B cell (primary cell): ENCODE results near the gene KIRREL3. TPM values are rescaled to one million over a fixed set of nuclear protein-coding genes. Genes with fewer than 3 reads are reported as not detected.

Experiments
- ATAC-seq: fragments of 200-7000 bp; cut with Tn5 transposase; one replicate; pipeline ENCODE4 v1.10.0; 2021; ENCODE audit warnings: low read depth, mild to moderate bottlenecking, moderate number of reproducible peaks, moderate library complexity
- CTCF ChIA-PET: fragments of 350-600 bp; sonication (Branson Sonifier 250); formaldehyde crosslinking; loops from one replicate; lab custom pipeline; 2021; ENCODE audit warnings: antibody characterized with exemption, inconsistent platforms; lab: Charles Lee
- POLR2A ChIA-PET: fragments of 350-600 bp; sonication (Branson Sonifier 250); formaldehyde crosslinking; loops from one replicate; lab custom pipeline; 2021; ENCODE audit warnings: antibody characterized with exemption; lab: Charles Lee
- DNase-seq: peaks from one replicate; pipeline ENCODE4 v3.0.0; 2013
- H2AFZ ChIP-seq: 2 replicates; pipeline ENCODE4 v1.6.1; 2012; ENCODE audit warnings: mild to moderate bottlenecking, low read depth, low read length; ENCODE audit not compliant: insufficient read depth, poor library complexity, severe bottlenecking
- H3K27ac ChIP-seq, 2 donors: 1 replicate in 1 of 2; 2 replicates in 1 of 2; pipeline ENCODE4 v1.5.1; 2012 to 2013; ENCODE audit warnings: low read length in 2 of 2, mild to moderate bottlenecking in 2 of 2, moderate library complexity in 1 of 2
- H3K27me3 ChIP-seq, 4 experiments: fragments of 200-600 bp in 1 of 4; sonication (generic) in 1 of 4; replicated peaks in 1 of 4; 1 replicate in 2 of 4; 2 replicates in 2 of 4; pipeline versions ENCODE4 v1.6.1 to v1.7.0; 2013 to 2016; ENCODE audit warnings: low read length in 3 of 4, mild to moderate bottlenecking in 2 of 4, mixed read lengths in 1 of 4, moderate library complexity in 1 of 4; ENCODE audit not compliant: insufficient read depth in 4 of 4, control insufficient read depth in 3 of 4; ENCODE audit errors: control extremely low read depth in 1 of 4
- H3K36me3 ChIP-seq, 2 experiments: replicated peaks in 1 of 2; 1 replicate in 1 of 2; 2 replicates in 1 of 2; pipeline versions ENCODE4 v1.6.1 to v1.7.1; 2013; ENCODE audit warnings: low read length in 1 of 2; ENCODE audit not compliant: insufficient read depth in 2 of 2, control insufficient read depth in 1 of 2; ENCODE audit errors: control extremely low read depth in 1 of 2, extremely low read depth in 1 of 2
- H3K4me1 ChIP-seq, 2 donors: fragments of 200-600 bp in 1 of 2; sonication (generic) in 1 of 2; 1 replicate in 1 of 2; 2 replicates in 1 of 2; pipeline versions ENCODE4 v1.5.1 to v1.6.1; 2013 to 2017; ENCODE audit warnings: low read length in 2 of 2; ENCODE audit not compliant: control insufficient read depth in 2 of 2, insufficient read depth in 2 of 2
- H3K4me2 ChIP-seq: replicated peaks from 2 replicates; pipeline ENCODE3; 2012; ENCODE audit warnings: mild to moderate bottlenecking, low read depth, low read length; ENCODE audit not compliant: poor library complexity, severe bottlenecking
- H3K4me3 ChIP-seq, 5 experiments: fragments of 200-600 bp in 1 of 5; sonication (generic) in 1 of 5; 1 replicate in 3 of 5; 2 replicates in 2 of 5; pipeline versions ENCODE4 v1.5.1 to v1.7.0; 2011 to 2016; ENCODE audit warnings: low read length in 4 of 5, mild to moderate bottlenecking in 4 of 5, low read depth in 2 of 5, control low read depth in 1 of 5, moderate library complexity in 1 of 5; ENCODE audit not compliant: insufficient read depth in 1 of 5; ENCODE audit errors: control extremely low read depth in 1 of 5, extremely low read depth in 1 of 5
- H3K79me2 ChIP-seq: fragments of 200-600 bp; sonication (generic); one replicate; pipeline ENCODE4 v1.6.0; 2016; ENCODE audit warnings: low read length; ENCODE audit not compliant: control insufficient read depth, insufficient read depth
- H3K9ac ChIP-seq: fragments of 200-600 bp; sonication (generic); 2 replicates; pipeline ENCODE4 v1.6.1; 2017; ENCODE audit warnings: mild to moderate bottlenecking, low read length, moderate library complexity
- H3K9me3 ChIP-seq, 3 donors: one replicate each; pipeline versions ENCODE4 v1.6.1 to v1.7.1; 2013; ENCODE audit warnings: low read length in 2 of 3; ENCODE audit not compliant: control insufficient read depth in 2 of 3, insufficient read depth in 1 of 3; ENCODE audit errors: control extremely low read depth in 1 of 3
- H4K20me1 ChIP-seq: 2 replicates; pipeline ENCODE4 v1.6.0; 2012; ENCODE audit warnings: mild to moderate bottlenecking, low read length; ENCODE audit not compliant: insufficient read depth, control insufficient read depth, poor library complexity, severe bottlenecking
- H3K27ac Mint-ChIP-seq: one replicate; pipeline ENCODE4 v1.8.0; 2021; ENCODE audit warnings: mixed read lengths
- H3K27me3 Mint-ChIP-seq: one replicate; pipeline ENCODE4 v1.8.0; 2021; ENCODE audit warnings: mixed read lengths
- H3K4me1 Mint-ChIP-seq: one replicate; pipeline ENCODE4 v1.8.0; 2021; ENCODE audit warnings: mixed read lengths
- H3K4me3 Mint-ChIP-seq: one replicate; pipeline ENCODE4 v1.8.0; 2021; ENCODE audit warnings: mixed read lengths
- H3K9me3 Mint-ChIP-seq: one replicate; pipeline ENCODE4 v1.8.0; 2022; ENCODE audit warnings: mixed read lengths; ENCODE audit not compliant: insufficient read depth
- CTCF ChIP-seq: fragments of 200-600 bp; IDR thresholded peaks from one replicate; pipeline ENCODE4 v1.8.0; 2022; ENCODE audit warnings: antibody characterized with exemption, mild to moderate bottlenecking
- EZH2 ChIP-seq: IDR thresholded peaks from 2 replicates; pipeline ENCODE4 v1.6.1; 2012; ENCODE audit warnings: borderline replicate concordance, low read depth, mild to moderate bottlenecking, moderate library complexity, low read length; ENCODE audit not compliant: insufficient read depth, poor library complexity, severe bottlenecking
- WGBS: methylation state at CpG from one replicate; pipeline ENCODE4 v1.1.5; 2013; ENCODE audit warnings: missing lambda C conversion rate; ENCODE audit not compliant: insufficient coverage; 5-methylcytosine and 5-hydroxymethylcytosine counted together
- intact Hi-C: fragments of 100-400 bp; cut with micrococcal nuclease; formaldehyde crosslinking; loops from one replicate; pipeline ENCODE4 v1.10.0; 2022
- polyA plus RNA-seq: library from polyadenylated mRNA; depleted of rRNA; stranded (reverse); fragments of >200 nt; gene quantifications from 2 replicates; pipeline ENCODE4 v1.2.3, GENCODE V29; 2012
- total RNA-seq, 2 donors: library from RNA; stranded (reverse); fragments of 120-200 nt in 1 of 2; gene quantifications; 1 replicate in 1 of 2; 2 replicates in 1 of 2; pipeline versions ENCODE4 v1.2.3 to v1.2.4, GENCODE V29; 2013 to 2022

KIRREL3 gene
- total and polyA plus RNA-seq, 2 donors (not counting 1 experiment from before 2014, with no cell fraction given): not detected

DNA sequence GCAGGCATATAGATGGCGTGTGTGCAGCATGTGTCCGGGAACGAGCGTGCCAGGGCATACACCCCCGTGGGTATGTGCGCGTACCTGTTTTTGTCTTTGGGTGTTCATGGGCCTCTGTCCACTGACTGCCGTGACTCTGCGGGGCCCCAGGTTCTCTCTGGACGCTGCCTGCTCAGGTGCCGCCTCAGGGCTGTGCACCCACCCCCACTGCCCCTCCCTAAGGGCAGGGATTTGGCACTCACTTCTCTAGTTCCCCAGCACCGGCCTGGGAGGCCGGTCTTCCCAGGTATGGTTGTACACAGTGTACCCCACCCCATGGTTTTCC, 533.6 kb downstream of the KIRREL3 start:
- peaks cover 46 to 52% of the 10 kb centered on the region in 2 donors for H3K4me1 ChIP-seq
- peaks cover 0 to 7% (median 0%) of the 10 kb centered on the region in 4 experiments for H3K27me3 ChIP-seq
- H3K4me2 ChIP-seq: peak overlapping the region; percentile 72
- ATAC-seq (no peak), DNase-seq (no peak)
- 94% methylated on average over 11 of the region's 13 CpGs for WGBS
- H2AFZ ChIP-seq: no peak overlapping the region
- peaks cover 33% of the 10 kb centered on the region for H3K4me1 Mint-ChIP-seq
- H3K36me3 ChIP-seq: no peaks in the 10 kb centered on the region
- no peaks in the 10 kb centered on the region for H3K27me3 Mint-ChIP-seq
- H3K9me3 Mint-ChIP-seq: no peaks in the 10 kb centered on the region
- no peak overlapping the region for H3K9ac ChIP-seq
- ChIA-PET POLR2A (no interaction called here), CTCF (interaction anchor here (3.0 kb wide), 1 partner anchor 13 kb away, joined by 23 read pairs; no protein-coding TSS in a partner anchor)
- no peak overlapping the region for H3K27ac ChIP-seq
- peaks cover 0 to 15% (median 0%) of the 10 kb centered on the region in 3 donors for H3K9me3 ChIP-seq
- no peak overlapping the region for H3K27ac Mint-ChIP-seq
- peak overlapping the region; percentile 71 for H3K4me3 Mint-ChIP-seq
- no peaks in the 10 kb centered on the region for H3K79me2 ChIP-seq
- intact Hi-C loops: no loop called here
- H4K20me1 ChIP-seq: no peaks in the 10 kb centered on the region
- H3K4me3 ChIP-seq: no peak overlapping the region
- TF ChIP-seq CTCF (no peak), EZH2 (no peak)

- Mint-ChIP-seq H3K27me3 (no peaks in the 10 kb centered on the region), H3K4me1 (peaks cover 33% of the 10 kb centered on the region), H3K4me3 (peak overlapping the region; percentile 75), H3K9me3 (no peaks in the 10 kb centered on the region), H3K27ac (no peak overlapping the region)
- H3K4me3 ChIP-seq: peak overlapping the region in 1 of 5 experiments; percentile 22
- H4K20me1 ChIP-seq: no peaks in the 10 kb centered on the region
- POLR2A ChIA-PET: interaction anchor here (0.6 kb wide), 1 partner anchor 20 kb away, joined by 11 read pairs; no protein-coding TSS in a partner anchor
- peak overlapping the region; percentile 43 for H3K9ac ChIP-seq
- DNase-seq (no peak), ATAC-seq (no peak)
- no peaks in the 10 kb centered on the region for H3K36me3 ChIP-seq
- intact Hi-C loops: no loop called here
- WGBS: 28% methylated on average over 9 of the region's 18 CpGs
- H3K4me2 ChIP-seq: peak overlapping the region; percentile 72
- H3K27ac ChIP-seq: no peak overlapping the region
- H2AFZ ChIP-seq: no peak overlapping the region
- H3K27me3 ChIP-seq: peaks cover 0 to 7% (median 0%) of the 10 kb centered on the region in 4 experiments
- TF ChIP-seq EZH2 (no peak), CTCF (no peak)
- peaks cover 0 to 15% (median 0%) of the 10 kb centered on the region in 3 donors for H3K9me3 ChIP-seq
- H3K4me1 ChIP-seq: peaks cover 46 to 52% of the 10 kb centered on the region in 2 donors
- CTCF ChIA-PET: interaction anchor here (1.5 to 3.0 kb wide), 3 partner anchors 14 to 19 kb away, joined by 3 to 23 read pairs (median 4); no protein-coding TSS in a partner anchor
- no peaks in the 10 kb centered on the region for H3K79me2 ChIP-seq
Measured at GRCh38 chr11:126466236-126467045, 534.1 kb downstream of the KIRREL3 start.
